HG02840 (cell line): Measurements from ENCODE around the gene ALG1.
"Not testable (repeated sequence)": the region's sequence is repeated elsewhere in the genome, so short reads cannot be mapped to it uniquely, and the experiment has no call there.

ENCODE experiments used
- ATAC-seq: cut with Tn5 transposase; IDR thresholded peaks from one replicate; pipeline ENCODE4 v1.9.1; 2021; ENCODE audit warnings: mild to moderate bottlenecking, moderate library complexity, moderate number of reproducible peaks; ENCODE audit not compliant: unreplicated experiment, low FRiP score

ALG1 gene

DNA sequence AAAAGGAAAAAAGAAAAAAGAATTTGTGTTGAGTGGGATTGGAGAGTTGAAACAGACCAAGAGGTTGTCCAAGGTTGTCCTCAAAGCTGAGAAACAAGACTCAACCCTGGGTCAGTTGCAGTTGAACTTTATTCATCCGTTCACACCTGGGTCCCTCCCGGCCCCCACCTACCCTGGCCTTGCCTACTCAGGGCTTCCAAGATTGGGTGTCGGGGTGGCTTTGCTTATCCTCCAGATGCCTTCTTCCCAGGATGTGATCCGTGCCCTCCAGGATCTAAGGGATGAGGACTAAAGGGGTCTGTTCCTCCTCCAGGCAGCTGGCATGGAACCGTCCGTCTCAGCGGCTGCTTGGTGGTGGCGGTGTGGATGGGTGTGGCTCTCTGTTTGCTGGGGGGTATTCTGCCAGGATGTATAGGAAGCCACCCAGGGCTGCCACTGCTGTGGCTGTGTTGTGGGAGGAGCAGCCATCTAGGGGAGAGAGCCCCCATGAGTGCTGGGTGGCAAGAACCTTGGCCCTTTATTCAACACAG, 27.6 kb upstream of the ALG1 start:
- no peak for ATAC-seq

DNA sequence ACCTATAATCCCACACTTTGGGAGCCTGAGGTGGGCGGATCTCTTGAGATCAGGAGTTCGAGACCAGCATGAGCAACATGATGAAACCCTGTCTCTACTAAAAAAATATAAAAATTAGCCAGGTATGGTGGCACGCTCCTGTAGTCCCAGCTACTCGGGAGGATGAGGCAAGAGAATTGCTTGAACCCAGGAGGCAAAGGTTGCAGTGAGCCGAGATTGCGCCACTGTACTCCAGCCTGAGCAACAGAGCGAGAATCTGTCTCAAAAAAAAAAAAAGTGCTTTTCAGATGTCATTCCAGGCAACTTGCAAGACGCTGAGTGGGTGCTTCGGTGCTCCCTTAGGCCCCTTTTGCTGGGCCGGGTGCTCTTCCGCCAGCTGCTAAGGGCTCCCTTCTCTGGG, 27.1 kb upstream of the ALG1 start:
- not testable (repeated sequence) for ATAC-seq

DNA sequence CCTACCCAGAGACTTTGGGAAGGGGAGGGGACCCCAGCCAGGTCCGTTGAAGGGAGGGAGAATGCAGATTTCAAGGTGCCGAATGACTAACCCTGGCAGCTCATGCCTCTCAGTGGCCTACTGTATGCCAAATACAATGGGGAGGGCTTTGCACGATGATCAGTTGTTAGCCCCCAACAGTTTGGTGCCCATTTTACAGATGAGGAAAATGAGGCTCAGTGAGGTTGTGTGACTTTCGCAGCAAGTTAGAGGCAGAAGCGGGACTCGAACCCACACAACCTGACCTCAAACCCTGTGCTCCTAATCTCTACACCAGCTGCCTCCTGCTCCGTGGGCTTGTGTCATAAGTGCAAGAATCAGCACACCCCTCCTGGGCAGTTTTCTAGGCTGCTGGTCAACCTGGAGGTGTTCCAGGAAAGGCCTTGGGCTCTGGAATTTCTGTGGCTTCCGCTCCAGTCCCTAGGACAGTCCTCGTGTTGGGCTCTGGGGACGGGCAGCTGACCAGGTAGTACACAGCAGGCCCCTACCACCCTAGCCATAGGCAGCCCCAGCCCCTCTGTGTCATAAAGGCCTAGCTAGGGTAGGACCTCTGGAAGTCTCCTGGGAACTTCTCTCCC, 26.0 kb upstream of the ALG1 start:
- no peak for ATAC-seq

DNA sequence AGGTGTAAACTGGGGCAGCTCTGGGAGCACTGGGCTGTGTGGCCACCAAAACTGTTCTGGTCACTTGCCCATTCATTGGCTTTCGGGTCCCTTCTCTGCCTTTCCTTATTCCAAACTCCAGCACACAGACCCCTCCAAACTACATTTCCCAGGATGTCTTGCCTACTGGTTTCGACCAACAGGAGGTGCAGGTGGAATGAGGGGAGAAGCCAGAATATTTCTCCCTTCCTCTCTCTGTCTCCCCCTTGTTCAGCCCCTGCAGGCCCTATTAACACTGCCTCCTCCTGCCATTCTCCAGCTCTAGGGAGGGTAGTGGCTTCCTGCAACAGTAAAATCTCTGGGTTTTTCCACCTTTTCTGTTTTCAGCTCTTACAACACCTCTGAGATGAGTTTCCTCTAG, 24.7 kb upstream of the ALG1 start:
- no peak for ATAC-seq

DNA sequence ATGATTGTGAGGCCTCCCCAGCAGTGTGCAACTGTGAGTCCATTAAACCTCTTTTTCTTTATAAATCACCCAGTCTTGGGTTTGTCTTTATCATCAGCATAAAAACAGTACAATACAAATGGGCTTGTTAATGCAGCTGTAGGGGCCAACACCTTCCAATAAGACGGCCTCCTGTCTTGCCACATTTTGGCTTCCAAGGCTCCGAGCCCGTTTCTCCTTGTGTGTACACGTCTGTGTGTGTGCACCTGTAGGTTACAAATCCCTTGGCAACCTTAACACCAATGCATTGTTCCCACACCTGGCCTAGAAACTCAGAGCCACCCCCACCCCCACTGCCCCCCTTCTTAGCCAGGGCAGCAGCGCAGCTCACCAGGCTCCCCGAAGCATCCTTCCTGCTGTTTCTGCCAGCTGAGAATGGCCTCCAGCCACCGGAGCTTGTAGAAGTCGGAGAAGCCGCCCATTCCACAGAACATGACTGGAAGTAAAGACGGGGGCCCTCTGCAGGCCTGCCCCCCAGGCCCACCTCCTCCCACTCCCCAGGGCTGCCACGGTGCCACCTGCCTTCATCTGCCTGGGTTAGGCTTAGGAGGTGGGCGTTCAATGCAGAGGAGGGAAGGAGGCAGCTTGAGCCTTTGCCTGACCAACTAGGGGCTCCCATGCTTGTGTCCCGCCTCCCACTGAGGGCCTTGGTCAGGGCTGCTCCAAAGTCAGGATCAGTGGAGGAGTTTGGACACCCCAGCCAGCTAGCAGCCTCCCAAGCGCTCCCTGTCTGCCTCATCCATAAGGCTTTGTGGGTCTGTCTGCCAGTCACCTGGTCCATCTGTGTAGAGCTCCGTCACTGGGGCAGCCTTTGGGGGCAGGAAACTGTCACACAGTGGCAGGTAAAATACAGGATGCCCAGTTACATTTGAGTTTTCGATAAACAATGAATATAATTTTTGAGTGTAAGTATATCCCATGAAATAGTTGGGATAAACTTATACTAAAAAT, 16.5 kb upstream of the ALG1 start:
- no peak for ATAC-seq

DNA sequence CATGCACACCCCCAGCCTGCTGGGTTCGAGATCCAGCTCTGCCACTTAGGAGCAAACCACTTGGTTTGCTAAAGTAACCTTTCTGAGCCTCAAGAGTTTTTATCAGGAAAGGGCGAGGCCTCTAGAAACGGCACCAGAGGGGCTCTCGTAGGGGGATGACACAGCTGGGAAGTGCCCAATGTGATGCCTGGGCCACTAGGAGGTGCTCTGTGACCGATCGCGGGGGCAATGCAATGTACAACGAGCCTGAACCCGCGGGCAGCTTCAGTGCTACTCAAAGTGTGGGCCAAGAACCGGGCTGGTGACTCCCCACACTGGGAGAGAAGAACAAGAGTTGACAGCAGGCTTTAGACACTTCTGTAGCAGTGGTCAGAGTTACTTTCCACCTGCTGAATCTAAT, 15.3 kb upstream of the ALG1 start:
- no peak for ATAC-seq

DNA sequence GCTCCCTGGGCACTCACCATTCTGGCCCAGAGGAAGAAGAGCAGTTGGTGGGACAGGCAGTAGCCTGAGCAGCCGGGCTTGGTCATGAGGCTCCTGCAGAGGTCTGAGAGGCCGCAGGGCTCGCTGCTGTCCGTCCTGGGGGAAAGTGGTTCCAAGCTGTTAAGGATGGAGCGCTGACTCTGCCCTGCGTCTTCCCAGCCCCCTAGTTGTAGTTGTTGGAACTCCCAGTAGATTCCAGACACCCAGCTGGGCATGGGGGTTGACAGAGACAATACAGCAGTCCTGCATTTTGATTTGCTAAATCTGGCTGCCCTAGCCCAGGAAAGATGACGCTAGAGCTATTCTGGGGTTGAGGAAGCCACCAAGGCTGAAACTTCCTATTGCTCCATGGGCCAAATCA, 13.2 kb upstream of the ALG1 start:
- no peak for ATAC-seq

DNA sequence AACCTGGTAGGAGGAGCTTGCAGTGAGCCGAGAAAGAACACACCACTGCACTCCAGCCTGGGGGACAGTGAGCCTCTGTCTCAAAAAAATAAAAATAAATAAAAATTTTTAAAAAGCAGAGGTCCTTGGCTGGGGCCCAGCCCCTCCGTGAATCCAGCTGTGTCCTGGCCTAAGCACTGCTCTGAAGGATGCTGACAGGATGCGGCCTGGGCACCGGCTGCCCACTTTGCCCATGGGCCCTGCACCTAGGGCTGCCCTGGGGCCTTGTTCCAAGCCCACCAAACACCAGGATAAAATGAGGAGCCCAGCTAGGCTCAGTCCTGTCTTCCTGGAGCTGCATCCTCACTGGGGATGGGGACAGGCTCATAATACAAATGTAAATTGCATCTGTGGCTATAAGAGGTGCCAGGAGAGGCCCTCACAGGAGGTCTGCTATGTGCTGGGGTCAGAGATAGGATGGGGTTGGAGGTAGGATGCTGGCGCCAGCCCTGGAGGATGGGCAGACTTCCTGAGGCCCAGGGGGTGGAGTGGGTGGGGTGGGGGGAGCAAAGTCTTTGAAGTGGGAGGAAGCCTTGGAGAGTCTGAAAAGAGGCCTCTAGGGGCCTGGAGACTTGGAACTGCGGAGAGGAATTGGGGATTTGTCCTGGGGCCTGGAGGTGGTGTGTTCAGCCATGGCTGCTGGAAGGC, 12.1 kb upstream of the ALG1 start:
- no peak for ATAC-seq

DNA sequence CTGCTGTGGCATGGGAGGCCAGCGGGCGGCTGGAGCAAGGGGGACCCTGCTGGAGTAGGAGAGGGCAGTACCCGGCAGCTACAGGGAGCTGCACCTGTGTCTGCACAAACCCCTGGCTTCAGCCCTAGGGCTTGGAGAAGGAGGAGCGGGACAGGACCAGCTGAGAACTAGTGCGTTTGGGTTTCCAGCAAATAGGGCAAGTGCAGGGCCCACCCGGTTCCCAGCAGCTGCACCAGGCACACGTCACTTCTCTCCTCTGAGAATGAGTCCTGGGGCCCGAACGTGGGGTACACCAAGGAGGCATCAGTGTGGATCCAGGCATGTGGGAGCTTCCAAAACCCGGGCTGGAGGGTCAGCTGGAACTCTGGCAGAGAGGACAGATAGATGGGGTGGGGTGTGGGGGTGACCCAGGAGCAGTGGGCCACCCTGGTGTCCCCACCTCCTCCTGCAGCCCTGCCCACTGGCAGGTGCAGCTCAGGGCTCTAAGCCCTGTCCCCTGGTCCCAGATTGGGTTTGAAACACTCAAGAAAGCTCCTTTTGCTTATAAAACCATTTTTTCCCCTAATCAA, 11.5 kb upstream of the ALG1 start:
- ATAC-seq = no peak

DNA sequence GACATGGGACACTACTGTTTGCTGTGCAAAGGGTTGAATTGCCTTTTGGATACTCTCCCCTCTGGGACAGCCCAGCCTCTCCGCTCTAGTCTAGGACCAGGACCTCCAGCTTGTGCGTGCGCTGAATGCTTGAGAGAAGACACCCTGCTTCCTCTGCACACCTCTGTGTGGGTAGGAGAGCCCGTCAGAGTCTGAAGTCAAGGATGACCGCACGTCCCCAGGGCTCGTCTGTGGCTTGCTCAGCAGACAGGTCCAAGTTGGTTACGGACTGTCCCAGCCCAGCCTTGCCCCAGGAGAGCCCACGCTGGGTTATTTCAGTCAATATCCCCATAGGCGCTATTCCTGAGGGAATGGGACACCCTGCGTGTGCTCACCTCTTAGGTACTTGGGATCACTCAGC, 9.6 kb upstream of the ALG1 start:
- ATAC-seq = no peak

DNA sequence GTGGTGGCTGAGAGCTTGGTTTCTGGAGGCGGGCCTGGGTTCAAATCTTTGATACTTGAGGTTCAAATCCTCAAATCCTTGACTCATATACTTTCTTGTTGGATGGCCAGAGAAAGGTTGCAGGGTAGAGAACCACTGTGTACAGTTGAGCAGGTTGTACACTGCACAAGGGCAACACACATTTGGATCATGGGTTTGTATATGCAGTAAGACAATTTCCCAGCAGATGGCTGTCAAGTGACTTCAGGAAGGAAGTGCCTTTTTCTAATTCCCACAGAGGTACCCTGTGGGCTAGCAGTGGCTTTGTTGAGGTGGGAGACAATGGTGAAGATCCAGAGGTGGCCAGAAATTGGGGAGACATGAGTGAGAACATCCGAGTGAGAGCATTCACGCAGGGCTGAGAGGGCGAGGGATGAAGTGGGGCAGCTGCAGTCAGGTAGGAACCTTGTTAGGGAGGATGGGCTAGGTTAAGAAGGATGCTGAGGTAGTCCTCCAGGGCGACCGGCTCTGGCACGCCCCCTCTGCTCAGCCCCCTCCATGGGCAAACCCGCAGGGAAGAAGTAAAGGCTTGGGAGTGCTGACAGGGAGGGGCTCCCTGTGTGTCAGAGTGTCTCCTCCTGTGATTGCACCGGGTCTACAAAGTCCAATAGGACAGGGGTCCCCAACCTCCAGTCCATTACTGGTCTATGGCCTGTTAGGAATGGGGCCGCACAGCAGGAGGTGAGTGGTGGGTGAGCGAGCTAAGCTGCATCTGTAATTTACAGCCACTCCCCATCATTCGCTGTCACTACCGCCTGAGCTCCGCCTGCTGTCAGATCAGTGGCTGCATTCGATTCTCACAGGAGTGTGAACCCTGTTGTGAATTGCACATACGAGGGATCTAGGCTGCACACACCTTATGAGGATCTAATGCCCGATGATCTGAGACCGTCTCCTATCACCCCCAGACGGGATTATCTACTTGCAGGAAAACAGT, 8.6 kb upstream of the ALG1 start:
- ATAC-seq = no peak

DNA sequence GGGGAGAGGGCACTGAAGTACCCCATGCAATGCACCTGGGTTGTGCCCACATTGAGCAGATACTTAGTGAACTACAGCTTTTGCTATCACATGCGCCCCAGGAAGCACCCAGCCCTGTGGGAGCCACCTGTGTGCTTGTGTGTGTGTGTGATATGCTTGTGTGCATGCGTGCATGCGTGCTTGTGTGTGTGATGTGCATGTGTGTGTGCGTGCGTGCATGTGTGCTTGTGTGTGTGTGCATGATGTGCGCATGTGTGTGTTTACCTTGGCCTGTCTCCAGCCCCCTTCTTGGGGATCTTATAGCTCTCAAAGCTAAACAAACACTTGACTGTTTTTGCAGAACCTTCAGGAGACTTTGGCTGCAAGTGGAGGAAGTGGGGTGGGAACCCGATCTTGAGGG, 6.7 kb upstream of the ALG1 start:
- no peak for ATAC-seq

DNA sequence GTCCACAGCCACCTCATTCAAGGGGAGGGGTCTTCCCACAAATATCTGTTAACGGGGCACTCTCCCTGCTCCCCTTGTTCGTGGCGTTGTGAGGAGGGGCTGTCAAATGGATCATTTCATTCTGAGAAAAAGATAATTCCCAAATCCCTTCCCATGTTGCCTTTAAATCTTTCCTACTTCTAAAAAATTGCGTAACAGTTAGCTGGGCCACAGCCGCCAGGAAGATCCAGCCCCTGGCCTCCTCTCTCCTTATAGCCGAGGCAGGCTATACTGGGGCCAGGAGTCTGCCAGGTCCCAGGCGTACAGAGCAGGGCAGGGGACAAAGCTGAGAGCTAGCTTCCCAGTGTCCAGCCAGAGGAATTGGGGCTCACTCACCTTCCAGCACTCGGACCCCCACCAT, 6.3 kb upstream of the ALG1 start:
- no peak for ATAC-seq

DNA sequence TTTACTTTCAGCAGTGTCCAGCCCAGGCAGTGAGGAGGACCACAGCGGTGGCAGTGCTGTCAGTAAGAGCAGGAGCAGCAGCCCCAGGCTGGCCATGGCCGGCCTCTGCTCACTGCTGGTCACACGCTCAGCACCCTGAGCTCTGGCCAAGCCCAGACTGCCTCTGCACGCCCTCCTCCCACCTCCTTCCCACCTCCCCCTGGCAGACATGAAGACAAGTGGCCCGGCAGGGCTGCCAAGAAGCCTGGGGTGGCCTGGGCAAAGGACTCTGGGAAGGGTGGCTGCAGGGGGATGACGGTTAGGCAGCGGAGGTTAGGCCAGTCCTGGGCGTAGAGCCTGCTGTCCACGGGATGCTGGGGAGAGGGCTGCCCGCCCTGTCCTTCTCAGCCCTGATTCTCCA, 5.8 kb upstream of the ALG1 start, which contains the start of gene C16orf89:
Gene C16orf89, minus strand, starts transcription at position 144 of the 400 bp plus-strand sequence. Its CDS starts 48 bp downstream, at position 96.
- ATAC-seq = no peak

DNA sequence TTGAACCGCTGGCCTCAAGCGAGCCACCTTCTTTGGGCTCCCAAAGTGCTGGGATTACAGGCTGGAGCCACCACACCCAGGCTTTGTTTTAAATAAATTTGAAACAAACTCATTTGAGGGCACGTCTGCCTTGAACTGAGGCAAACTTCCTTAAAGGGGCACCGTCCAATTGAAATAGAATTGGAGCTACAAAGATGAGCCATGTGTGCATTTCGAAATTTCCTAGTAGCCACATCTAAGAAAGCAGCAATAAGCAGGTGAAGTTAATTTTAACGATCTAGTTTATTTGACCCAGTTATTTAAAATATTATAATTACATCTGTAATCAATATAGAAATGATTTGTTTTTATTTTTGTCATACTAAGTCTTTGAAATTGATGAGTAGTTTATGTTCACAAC, 5.1 kb upstream of the ALG1 start:
- ATAC-seq = no peak

DNA sequence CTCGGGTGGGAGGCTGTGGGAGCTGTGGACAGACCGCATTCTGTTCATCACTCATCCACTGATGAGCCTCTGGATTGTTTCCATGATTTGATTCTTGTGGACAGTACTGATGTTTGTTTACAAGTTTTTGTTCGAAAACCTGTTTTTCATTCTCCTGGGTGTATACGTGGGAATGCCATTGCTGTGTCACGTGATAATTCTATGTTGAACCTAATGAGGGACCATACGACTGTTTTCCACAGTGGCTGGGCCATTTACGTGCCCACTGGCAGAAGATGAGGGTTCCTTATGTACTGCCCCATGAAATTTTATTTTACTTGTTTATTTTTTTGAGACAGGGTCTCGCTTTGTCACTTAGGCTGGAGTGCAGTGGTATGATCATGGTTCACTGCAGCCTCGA, 2.6 kb upstream of the ALG1 start:
- ATAC-seq = no peak

DNA sequence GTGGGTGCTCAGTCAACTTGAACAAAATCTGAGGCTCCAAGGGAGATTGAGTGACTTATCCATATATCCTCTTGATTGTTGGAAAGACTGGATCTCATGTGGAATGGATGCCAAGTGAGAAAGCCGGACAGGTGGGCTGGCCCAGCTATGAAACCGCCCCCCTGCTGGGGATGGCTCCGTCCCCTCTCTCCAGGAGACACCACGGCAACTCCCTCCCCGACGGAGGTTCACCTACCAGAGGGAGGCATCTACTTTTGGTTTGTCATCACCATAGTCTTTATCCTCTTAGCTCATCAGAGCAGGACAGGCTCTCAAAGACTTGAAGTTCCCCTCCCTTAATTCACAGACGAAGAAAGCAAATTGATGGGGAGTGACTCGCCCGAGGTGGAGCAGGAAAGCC, 1.8 kb upstream of the ALG1 start:
- ATAC-seq = no peak

DNA sequence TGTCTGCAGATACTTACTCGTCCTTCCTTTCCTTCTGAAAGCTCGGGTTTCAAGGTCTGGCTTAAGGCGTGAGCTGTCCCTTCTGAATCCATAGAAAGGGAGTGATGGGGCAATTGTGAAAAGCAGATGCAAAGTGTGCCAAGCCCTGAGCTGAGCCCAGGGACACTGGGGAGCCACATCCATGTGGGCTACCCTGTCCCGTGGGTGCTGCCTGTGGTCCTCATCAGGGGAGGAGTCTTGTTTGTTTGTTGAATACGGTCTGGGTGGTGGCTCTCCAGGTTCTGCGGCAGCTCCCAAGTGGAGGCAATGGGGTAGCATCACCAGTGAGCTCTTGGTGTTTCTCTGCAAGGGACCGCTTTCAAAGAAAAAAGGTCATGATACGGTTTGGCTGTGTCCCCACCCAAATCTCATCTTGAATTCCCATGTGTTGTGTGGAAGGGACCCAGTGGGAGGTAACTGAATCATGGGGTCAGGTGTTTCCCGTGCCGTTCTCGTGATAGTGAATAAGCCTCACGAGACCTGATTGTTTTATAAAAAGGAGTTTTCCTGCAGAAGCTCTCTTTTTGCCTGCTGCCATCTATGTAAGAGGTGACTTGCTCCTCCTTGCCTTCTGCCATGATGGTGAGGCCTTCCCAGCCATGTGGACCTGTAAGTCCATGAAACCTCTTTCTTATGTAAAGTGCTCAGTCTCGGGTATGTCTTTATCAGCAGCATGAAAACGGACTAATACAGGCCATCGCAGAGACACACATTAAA, 1.0 kb upstream of the ALG1 start:
- no peak for ATAC-seq

DNA sequence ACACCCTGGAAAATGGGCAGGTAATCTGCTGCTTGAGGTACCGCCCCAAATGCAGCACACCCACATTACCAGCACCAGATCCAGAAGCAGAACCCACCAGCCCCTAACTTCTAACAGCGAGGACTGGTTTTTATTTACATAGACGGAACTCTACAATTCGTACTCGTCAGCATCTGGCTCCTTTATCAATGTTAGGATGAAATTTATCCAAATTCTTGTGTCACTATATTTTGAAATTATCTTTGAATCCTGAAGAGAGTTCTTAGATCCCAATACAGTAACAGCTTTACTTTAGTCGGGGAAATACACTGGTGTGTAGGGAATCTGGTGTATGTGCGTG, 332 bp upstream of the ALG1 start:
- ATAC-seq = no peak
